NCI-H146 treated with DMSO at 0.1 percent for 48 hours (cell line): ENCODE results near the gene CACTIN.
"Not testable (repeated sequence)": the region's sequence is repeated elsewhere in the genome, so short reads cannot be mapped to it uniquely, and the experiment has no call there.

Experiments used
- DNase-seq: peaks from one replicate; lab custom pipeline; 2025; ENCODE audit not compliant: unreplicated experiment; lab: John Stamatoyannopoulos, UW

Gene CACTIN

DNA sequence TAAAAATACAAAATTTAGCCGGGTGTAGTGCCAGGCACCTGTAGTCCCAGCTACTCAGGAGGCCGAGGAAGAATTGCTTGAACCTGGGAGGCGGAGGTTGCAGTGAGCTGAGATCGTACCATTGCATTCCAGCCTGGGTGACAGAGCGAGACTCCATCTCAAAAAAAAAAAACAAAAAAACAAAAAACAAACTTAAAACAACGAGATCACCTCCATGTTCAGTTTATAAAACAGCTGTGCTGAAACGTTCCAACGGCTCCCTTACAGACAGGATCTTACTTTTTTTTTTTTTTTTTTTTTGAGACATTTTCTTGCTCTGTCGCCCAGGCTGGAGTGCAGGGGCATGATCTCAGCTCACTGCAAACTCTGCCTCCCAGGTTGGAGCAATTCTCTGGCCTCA, 2.2 kb upstream of the CACTIN start:
- not testable (repeated sequence) for DNase-seq

DNA sequence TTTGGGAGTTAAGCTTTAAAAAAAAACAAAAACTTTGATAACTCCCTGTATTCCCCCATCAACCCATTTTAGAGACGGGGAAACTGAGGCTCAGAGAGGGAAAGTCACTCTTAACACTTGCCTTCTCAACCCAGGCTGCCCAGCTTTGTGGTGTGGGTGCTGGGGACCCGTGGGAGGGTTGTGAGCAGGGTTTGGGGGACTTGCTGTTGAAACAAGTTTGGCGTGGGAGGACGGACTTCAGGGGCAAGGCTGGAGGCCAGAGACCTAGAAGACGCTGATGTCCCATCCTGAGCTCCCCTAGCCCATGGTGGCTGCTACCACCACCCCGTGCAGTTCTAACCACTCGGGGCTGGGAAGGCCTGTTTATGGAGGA, 747 bp upstream of the CACTIN start:
- DNase-seq = no peak

DNA sequence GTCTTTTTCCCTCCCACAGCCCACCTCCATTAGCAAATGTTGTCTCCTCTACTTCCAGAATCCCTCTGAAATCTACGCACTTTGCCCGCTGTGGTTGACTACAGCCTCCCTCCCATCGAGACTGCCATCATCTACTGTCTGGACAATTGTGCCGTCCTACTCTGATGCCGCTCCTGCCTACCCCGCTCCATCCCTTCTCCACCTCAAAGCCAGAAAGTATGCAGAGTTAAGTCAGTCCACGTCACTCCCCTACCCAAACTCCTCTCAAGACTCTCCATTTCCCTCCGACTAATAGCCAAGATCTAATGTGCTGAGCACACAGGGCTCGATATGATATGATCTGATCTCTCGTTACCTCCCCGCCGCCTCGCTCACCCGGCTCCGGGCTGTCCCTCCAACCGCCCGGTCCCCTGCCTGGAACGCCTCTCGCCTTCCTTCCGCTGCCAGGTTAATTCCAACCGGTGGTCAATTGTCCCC, 556 bp downstream of the CACTIN start:
- no peak for DNase-seq

DNA sequence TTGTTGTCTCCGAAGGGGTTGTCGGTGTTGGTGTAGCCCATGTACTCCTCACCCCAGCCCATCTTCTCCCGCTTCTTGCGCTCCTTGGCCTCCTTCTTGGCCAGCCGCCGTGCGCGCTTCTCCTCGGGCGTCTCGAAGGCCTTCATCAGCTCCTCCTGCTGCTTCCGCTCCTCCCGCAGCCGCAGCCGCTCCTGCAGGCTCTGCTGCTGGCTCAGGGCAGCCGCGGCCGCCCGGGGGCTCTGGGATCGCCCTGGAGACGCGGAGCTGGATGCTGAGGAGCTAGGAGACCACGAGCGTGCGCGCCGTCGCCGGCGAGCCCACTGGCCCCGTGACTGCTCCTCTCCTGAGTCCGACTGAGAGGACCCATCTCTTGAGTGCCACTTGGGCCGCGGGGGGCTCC, 2.9 kb downstream of the CACTIN start:
- DNase-seq = no peak

DNA sequence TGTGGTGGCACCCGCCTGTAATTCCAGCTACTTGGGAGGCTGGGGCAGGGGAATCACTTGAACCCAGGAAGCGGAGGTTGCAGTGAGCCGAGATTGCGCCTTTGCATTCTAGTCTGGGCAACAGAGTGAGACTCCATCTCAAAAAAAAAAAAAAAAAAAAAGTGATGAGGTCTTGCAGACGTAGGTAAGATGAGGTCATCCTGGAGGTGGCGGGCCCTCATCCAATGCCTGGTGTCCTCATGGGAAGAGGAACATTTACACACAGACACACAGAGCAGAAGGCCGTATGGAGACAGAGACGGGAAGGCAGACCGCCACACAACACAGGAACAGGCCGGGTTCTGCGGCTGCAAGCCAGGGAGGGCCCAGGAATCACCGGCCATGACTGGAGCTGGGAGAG, 4.4 kb downstream of the CACTIN start:
- no peak for DNase-seq

DNA sequence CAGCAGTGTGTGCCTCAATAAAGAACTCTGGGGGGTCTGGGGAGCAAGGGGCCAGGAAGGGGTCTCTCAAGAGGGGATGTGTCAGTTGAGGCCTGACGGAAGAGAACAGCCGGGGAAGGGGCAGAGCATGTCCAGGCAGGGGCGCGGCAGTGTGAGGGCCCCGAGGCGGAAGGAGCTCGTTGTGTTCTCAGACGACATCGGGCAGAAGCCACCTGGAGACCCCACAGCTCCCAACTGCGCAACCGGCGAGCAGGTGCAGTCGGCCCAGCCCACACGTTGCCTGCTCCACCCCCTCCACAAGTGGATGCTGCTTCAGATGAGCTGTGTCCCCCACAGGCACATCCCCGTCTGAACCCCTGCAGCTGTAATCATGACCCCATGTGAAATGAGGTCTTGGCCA, 4.9 kb downstream of the CACTIN start:
- no peak for DNase-seq

DNA sequence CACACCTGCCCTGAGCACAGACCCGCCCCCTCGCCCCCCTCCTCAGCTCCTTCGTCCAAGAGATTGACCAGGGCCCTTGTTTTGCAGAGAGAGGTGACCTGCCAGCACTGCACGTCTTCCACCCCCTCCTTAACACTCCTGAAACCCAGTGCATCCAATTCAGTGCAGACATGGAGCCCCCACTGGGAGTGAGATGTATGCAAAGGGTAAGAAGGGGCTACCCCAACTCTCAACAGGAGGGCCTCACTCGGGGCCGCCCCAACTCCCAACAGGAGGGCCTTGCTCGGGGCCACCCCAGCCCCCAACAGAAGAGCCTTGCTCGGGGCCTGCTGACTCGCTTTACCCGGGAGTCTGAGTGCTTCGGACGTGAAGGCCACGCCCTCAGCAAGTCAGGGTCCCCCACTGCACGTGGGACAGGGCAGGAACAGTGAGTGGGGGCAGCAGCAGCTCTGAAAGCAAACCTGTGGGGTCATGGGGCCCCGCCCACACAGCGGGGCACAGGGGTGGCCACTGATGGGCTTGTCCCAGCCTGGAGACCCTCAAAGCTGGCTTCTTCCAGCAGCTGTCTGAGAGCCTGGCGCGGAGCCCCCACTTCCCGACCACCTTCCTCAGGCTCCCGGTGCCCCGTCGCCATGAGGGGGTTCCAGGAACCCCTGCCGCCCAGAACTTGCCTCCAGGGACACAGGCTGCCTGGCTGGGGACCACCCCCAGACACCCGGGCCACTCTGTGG, 5.6 kb downstream of the CACTIN start:
- DNase-seq = no peak

DNA sequence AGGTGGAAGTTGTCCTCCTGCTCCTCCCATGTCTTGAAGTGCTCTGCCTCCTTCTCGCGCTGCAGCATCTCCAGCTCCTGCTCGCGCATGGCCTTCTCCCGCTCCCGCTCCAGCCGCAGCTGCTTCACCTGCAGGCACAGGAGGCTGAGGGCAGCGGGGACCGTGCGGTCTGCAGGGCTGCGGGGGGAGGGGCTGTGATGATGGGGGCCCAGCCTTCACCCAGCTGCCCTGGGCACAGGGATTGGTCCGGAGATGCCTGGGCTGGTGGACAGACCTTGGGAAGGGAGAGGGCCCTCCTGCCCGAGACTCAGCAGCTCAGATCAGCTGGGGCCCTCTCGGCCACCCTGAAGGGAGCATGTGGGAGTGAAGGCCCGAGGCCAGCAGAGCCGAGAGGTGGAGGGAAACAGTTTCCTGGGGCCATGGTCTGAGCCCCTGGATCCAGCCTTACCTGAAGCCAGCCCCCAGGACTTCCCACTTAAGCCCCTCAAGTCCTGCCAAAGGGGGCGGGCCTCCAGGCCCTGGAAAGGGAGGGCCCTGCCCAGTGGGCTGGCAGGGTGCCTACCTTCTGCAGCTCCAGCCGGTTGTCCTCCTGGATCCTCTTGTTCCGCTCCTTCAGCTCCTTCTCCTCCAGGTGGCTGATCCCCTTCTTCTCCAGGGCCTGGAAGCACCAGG, 6.3 kb downstream of the CACTIN start:
- DNase-seq = no peak

DNA sequence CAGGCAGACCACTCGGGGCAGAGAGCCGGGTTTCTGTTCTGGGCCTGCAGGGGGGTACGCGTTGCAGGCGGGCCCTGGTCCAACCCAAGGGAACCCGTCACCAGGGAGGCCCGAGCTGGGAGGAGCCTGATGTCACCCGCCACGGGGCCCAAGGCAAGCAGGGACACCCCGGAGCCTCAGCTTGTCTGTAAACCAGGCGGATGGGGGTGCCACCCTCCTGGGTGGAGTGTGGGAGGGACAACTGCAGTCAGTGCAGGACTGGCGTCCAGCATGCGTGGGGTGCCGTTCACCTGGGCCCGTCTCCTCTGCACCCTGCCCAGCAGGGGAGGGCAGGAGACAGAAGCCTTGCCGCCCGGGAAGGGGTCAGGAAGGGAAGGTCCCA, 7.0 kb downstream of the CACTIN start:
- DNase-seq = no peak

DNA sequence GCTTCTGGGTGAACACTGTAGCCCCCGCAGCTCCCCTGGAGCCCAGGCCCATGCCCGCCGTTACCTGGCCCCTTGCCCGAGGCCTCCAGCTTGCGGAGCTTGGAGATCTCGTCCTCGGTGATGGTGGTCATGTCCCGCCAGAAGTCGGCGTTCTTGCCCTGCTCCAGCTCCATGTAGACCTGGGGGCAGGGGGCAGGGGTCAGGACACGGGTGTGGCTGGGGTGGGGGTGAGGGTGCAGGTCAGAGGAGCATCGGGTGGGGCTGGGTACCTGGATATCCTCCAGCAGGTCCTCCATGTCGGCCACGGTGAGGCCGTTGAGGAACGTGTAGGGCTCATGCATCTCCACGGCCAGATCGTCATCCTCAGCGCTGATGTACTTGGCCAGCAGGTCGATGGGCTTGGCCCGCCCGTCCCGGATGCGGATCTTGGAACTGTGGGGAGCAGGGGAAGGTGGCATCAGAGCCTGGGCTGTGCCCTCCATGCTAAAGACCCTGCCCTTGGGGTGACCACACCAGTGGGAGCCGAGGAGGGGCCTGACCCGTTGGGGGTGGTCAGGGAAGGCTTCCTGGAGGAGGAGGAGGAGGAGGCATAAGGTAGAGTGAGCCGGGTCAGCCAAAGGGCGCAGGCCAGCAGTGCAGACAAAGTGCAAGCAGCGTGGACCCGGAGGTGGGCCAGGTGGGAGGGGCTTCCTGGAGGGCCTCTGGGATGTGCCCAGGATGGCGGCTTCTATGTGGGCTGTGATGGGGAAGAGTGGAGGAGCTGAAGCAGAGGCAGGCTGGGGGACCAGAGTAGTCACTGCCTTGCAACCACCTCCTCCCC, 7.6 kb downstream of the CACTIN start:
- DNase-seq = no peak

DNA sequence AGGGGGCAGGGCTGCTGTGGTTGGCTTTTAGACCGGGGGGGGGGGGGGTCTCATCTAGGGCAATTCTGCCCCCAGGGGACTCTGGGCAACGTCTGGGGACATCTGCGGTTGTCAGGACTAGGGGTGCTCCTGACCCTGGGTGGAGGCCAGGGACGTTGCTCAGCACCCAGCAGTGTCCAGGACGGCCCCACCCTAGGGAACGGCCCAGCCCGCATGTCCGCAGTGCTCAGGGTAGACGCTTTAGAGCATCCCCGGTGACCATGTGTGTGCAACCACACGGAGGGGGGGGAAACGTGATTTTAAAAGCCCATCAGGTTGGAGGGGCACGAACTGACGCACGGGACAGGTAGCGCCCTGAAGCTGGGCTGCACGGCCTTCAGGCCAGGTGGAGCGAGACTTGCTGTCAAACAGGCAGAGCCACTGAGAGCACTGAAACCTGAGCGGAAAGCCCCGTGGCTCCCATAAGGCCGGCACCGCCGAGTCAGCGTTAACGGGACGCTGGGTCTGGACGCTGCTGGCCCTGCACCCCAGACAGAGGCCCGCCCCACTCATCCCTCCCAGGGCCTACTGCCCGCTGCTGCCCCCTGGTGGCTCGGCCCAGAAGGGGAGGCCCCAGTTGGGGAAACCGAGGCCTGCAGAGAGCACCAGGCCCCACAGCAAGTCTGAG, 8.3 kb downstream of the CACTIN start:
- DNase-seq = no peak

DNA sequence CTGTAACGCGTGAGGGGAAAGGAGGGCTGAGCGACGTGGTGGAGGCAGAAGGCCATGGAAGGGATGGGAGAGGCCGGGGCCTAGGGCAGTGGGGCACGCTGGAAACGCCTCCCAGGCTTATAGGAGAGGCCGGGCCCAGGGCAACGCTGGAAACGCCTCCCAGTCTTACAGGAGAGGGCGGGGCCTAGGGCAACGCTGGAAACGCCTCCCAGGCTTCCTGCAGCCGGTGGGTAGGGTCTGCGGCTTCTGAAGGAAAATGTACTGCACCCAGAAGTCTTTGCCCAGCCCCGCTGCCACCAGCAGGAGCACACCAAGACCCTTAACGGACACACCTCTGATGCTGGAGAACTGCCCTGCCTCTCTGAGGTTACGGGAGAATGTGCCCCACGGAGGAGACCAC, 9.1 kb downstream of the CACTIN start:
- DNase-seq = no peak

DNA sequence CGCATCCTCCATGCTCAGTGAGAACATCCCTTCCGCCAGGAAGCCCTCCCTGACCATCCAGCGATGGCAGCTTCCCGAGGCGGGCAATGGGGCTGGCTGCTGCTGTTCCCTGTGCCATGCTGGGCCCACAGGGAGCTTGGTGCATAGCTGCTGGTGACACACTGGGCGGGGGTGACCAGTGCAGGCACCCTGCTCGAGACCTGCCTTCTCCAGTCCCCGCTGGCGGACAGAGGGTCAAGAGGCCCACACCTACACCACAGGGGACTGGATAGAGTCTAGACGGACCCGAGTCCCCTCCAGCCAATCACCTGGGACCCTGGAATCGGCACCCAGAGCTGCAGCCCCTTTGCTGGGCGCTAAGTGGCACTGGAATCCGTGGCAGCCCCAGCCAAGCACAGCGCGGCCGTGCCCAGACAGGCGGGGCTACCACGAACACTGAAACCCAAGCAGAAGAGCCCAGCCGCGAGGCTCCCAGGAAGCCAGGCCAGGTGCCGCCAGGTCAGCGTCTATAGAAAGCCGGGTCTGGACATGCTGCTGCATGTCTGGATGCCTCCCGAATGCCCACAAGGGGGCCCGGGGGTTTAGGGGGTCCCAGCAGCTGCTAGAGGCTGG, 11.0 kb downstream of the CACTIN start:
- no peak for DNase-seq

DNA sequence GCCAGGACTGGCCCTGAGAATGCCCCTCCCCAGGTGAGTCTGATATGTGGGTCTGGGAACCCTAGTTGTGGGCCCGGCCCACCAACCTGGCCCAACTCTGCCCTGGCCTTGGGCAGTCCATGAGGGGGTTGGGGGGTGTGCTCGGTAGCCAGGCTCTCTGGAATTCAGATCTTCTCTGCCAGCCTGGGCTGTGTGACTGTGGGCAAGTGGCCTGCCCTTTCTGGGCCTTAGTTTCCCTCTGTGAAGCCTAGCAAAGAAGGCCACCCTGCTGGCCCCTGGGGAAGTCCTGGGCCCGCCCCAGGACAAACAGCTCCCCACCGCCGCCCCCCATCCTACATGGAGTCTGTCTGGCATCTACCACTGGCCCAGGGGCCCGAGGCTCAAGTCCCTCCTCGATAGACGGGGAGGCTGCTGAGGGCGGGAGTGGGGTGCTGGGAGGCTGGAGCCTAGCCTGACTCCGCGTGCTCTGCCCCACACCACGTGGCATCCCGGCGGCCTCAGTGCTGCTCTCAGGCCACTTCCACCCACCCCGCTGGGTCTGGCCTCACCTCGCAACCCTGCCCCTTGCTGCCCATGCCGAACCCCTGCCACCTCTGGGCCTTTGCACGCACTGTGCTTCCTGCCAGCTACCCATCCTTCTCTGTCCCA, 11.6 kb downstream of the CACTIN start:
- DNase-seq = no peak

DNA sequence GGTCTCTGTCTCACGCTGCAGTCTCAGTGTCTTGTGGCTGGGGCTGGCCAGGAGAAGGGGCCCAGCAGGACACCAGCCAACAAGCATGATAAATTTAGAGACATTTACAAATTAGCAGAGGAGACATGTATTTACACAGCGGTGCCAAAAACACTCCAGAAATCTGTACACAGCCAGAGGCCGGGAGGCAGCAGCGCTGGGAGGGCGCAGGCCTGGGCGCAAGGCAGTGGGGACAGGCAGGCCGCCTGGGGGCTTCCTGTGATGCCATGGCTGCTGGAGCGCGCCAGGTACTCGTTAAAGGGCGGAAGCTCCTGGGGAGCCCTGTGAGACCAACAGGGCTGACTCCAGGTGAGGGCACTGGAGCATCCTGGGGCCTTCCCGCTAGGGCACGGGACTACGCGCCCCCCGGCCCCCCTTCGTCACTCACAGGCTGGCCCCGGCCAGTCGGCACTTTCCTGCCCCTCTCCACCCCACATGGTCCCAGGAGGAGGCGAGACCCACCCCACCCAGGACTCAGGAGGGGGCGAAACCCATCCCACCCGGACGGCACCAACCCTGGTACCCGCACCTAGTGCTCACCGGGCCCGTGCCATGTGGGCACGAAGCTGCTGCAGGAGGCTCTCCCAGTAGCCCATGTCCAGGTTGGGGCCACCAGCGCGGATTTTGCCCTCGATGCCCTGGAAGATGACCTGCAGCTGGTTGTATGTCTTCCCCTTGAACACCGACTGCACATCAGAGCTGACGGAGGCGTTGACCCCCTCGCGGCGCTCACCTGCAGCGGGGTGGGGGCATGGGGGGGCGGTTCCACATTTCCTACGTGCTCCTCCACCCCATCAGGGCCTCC, 12.6 kb downstream of the CACTIN start:
- DNase-seq = no peak

DNA sequence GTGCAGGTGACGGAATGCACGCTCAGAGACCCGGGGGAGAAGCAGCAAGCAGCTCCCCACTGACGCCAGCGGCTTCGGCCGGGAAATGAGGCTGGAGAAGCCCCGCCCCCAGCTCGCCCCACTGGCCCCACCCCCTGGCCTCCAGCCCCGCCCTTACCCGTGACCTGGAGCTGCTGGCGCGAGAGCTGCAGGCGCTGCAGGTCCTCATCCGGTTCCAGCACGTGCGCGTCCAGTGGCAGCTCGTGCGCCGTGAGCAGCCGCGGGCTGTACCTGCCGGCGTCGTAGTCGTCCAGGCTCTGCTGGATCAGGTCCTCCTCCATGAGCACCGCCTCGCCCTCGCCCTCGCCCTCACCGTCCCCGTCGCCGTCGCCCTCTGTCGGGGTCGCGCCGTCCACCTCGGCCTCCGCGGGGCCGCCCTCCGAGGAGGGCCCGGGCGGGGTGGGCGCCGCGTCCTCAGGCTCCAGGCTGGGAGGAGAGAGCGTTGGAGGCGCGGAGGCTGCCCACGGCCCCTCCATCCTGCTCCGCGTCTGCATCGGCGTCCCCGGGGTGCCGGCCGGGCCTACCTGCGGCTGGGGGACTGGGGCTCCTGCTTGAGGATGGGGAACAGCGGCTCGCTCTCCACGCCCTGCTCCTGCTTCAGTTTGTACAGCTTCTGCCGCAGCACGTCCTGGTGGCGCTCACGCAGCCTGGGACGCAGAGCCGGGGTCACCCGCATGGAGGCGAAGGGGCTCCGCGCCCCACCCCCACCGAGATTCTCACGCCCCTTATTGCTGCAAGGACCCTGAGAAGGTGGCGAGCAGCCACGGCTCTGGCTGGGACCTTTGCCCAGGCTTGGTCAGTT, 13.5 kb downstream of the CACTIN start:
- no peak for DNase-seq

DNA sequence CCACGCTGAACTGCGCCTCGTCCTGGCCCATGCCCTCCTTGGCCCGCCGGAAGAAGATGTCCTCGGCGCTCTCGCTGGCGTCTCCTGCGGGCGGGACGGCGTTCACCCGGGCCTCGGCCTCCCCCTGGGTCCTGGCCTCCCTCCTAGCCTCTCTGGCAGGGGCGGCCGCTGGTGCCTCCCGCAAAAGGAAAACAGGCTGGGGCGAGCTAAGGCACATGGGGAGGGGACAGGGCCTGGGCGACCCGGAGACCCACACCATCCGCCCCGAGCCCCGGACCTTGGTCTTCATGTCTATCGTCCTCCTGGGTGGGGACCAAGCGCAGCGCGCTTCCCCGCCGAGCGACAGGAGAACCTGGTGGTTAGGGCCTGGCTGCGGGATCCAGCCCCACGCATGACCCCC, 14.3 kb downstream of the CACTIN start:
- DNase-seq = no peak

DNA sequence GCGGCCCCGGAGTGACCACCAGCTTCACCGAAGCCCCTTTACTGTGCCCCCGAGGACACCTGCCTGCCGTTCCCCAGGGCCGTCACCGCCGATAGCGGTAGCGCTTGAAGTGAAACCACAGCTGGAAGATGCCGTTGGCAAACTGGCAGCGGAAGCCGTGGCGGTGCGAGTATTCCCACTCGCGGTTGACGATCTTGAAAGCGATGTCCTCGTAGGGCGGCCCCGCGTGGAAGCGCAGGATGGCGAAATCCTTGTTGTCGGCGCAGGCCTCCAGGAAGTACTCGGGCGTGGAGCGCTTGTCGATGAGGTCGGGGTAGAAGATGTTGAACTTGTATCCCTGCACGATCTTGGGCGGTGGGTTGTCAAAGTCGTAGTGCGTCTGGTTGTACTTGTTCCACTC, 14.7 kb downstream of the CACTIN start:
- DNase-seq = no peak
